C4-2B (cell line): Measurements from ENCODE around the gene IMPACT.

Source experiments
- H3K27ac ChIP-seq: fragments of 450-650 bp; 2 replicates; pipeline ENCODE4 v1.5.1; 2017
- CTCF ChIP-seq: fragments of 450-650 bp; conservative IDR thresholded peaks from 2 replicates; pipeline ENCODE4 v1.5.1; 2017; ENCODE audit warnings: mild to moderate bottlenecking
- ZFX ChIP-seq: fragments of 450-650 bp; IDR thresholded peaks from 2 replicates; pipeline ENCODE4 v1.6.1; 2017

Gene IMPACT

DNA sequence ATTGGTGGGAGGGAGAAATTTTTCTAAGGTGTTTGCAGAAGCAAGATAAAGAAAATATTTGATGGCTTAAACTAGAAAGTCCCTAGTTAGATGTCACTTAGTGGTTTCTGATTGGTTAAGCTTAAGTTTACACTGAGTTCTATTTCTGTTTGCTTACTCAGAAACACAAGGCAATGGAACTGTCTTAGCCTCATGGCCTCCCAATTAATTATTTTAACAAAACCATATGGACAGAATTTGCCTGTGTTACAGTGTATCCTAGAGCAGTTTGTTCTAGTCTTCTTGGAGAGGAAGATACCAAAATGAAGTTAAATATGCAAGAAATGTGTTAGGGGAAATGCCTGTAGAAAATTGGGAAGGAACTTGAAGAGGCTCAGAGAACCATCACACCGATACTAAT, 4.6 kb upstream of the IMPACT start:
- TF ChIP-seq ZFX = no peak
- no peak for TF ChIP-seq CTCF

GRCh38 chr18:24426073-24426397, 435 bp upstream of the IMPACT start:
- TF ChIP-seq CTCF (no peak), ZFX (no peak)
- peak overlapping the region; percentile 96 for H3K27ac ChIP-seq

More for the DNA sequence above, 4.6 kb upstream of the IMPACT start:
- H3K27ac ChIP-seq = peak overlapping the region; percentile 89

DNA sequence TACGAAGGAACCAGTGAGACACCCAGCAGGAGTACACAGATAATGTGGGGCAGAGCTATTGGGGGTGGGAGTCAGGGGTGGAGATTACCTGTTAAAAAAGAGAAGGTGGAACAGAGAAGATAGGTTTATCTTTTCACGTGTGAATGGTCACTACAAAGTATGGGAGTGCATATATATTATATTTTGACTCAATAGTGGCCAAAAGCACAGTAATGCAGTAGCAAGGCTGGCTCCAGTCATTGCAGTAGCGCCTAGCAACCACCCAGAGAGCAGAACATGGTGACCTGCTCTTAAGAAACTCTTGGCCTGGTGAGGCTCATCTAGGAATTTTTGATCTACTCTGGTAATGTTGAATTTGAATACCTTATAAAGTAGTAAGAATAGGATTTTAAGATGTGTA, 1.0 kb downstream of the IMPACT start:
- H3K27ac ChIP-seq = peak overlapping the region; percentile 96
- TF ChIP-seq CTCF (no peak), ZFX (no peak)

DNA sequence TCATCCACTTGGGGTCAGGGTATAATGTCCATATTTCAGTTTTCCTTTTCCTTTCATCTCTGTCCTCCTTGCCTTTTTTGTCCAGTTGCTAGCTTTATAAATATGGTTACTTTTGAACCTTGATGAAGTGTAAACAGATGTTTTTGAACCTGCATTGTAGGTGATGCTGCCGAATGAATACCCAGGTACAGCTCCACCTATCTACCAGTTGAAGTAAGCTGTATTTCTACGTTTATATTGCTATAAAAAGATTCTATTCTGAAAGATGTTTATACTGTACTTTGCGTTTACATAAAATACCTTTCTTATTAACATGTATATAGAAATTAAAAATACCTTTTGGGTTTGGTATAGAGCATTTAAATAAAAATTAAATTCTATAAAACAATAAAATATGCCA, 2.2 kb downstream of the IMPACT start:
- H3K27ac ChIP-seq = no peak overlapping the region
- no peak for TF ChIP-seq ZFX
- peak; percentile 49 for TF ChIP-seq CTCF

GRCh38 chr18:24429188-24429587, 2.7 kb downstream of the IMPACT start:
- TF ChIP-seq CTCF = no peak
- TF ChIP-seq ZFX = no peak
- H3K27ac ChIP-seq = no peak overlapping the region

GRCh38 chr18:24432618-24433017, 6.1 kb downstream of the IMPACT start:
- H3K27ac ChIP-seq = no peak overlapping the region
- TF ChIP-seq CTCF (no peak), ZFX (no peak)

GRCh38 chr18:24436939-24437338, 10.5 kb downstream of the IMPACT start:
- H3K27ac ChIP-seq = no peak overlapping the region
- TF ChIP-seq CTCF (no peak), ZFX (no peak)
